GM12801 (cell line): ENCODE results near the gene CFAP54.

Experiments used
- CTCF ChIP-seq: IDR thresholded peaks from one replicate; pipeline ENCODE4 v1.5.1; 2011; ENCODE audit warnings: control low read depth; ENCODE audit not compliant: insufficient read length; ENCODE audit errors: extremely low read depth

The CFAP54 gene

GRCh38 chr12:96497855-96498254, 8.5 kb downstream of the CFAP54 start:
- no peak for TF ChIP-seq CTCF

DNA sequence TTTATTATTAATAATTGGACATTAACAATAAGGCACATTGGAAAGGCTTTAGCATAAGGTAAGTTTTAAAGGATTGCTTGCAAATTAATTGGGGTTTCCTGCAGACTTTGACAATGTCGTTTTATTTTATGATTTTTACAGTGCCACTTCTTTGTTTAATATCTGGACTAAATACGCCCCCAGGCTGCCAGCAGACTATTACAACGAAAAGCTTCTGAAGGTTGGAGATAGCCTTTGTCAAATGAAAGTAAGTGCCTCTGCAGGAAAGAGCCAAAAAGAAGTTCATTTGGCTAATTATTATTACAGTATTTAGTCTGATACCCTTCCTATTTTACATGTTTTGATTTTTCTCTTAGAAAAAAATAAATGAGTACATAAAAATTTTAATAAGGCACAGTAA, 11.3 kb downstream of the CFAP54 start:
- TF ChIP-seq CTCF, result no peak

DNA sequence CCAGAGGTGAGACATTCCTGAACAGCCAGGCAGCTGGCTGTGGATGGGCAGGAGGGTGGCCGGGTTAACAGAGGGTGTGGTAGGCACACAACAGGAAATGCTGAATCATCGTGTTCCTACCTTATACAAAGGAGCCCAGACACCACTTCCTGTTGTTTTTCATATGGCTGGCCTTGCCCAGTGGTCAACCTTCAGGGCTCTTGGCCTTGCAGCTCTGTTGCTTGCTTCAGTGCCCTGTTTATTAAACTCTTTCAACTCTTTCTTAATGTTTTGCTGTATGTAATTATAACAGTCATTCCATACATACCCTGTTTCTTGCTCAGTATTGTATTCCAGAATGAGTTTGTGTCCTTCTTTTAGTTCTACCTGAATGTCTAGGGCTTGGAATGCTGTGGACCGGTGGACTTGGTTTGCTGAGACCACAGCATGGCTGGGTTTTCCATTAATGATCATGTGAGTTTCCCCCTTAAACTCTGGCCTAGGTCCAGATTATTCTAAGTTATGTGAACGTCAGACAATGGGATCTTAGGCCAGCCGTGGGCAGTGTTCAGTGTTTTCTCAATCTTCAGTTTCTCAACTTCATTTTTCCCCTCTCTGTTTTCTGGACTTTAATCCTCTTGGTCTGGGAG, 11.9 kb downstream of the CFAP54 start:
- TF ChIP-seq CTCF, result no peak

DNA sequence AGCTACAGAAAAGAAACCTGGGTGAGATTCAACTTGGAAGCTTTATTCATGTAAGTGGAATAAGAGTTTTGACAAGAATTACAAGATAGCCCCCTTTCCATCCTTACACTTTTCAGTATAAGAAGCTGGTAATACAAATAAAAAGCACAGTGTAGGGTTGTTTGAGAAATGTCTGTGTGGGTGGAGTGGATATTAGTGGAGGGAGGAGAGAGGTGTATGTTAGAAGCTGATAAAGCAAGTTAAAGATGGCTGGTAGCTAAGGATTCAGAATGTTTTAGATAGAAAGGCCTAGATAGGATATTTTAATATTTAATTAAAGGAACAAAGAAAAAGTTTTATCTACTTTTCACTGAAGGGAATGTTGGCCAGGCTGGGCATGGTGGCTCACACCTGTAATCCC, 12.5 kb downstream of the CFAP54 start:
- TF ChIP-seq CTCF, result no peak

GRCh38 chr12:96502477-96502876, 13.1 kb downstream of the CFAP54 start:
- TF ChIP-seq CTCF, result no peak

GRCh38 chr12:96502949-96503532, 13.7 kb downstream of the CFAP54 start:
- no peak for TF ChIP-seq CTCF

GRCh38 chr12:96503976-96504375, 14.6 kb downstream of the CFAP54 start:
- TF ChIP-seq CTCF, result no peak
